8988T (cell line): ENCODE results near the gene EXOC6.
A peak's percentile ranks its signal among the peaks of the same experiment; 100 is the strongest.
"Not testable (repeated sequence)": the region's sequence is repeated elsewhere in the genome, so short reads cannot be mapped to it uniquely, and the experiment has no call there.

ENCODE experiments used
- DNase-seq: peaks from one replicate; pipeline ENCODE4 v3.0.0; 2011

The EXOC6 gene

DNA sequence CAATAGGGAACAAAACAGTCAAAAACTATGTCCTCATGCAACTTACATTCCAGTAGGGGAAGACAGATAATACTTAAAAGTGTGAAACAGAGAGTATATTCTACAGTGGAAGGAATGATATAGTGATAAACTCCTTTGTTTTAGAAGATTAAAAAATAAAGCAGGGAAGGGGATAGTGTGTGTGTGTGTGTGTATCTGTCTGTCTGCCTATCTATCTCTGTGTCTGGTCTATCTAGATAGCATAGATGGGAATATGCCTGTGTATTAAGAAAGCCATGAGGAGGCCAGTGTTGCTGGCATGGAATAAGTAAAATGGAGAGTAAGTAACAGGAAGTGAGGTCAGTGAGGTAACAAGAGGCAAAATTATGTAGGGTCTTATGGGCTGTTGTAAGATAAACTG, 42.2 kb downstream of the EXOC6 start:
- no peak for DNase-seq

DNA sequence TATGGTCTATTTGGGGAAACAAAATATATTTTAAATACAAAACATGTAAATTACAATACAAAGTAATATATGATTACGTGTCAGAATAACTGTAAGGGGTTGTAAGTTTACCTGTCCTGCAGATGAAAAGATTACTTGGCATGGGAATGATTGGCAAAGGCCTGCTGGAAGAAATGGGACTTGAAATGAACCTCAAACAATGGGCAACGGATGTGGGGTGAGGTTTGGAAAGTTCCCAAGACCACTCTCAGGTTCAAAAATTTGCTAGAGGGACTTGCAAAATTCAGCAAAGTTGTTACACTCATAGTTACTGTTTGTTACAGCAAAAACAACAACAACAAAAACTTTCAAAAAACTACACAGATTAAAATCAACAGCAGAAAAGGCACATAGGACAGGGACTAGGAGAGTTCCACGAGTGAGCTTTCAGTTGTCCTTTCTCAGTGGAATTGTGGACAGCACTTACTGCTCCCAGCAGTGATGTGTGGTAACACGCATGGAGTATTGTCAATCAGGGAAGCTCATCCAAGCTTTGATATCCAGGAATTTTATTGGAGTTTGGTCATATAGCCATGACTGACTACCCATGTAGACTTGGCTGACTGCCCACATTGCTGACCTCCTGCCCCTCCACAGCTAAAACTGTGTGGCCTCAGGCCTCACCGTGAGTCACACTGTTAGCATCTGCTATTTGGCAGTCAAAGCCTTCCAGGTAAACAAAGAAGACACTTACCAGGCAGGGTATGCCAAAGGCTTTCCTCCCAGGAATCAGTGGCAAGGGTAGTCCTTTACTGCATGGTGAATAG, 43.8 kb downstream of the EXOC6 start:
- peak; percentile 14 for DNase-seq

DNA sequence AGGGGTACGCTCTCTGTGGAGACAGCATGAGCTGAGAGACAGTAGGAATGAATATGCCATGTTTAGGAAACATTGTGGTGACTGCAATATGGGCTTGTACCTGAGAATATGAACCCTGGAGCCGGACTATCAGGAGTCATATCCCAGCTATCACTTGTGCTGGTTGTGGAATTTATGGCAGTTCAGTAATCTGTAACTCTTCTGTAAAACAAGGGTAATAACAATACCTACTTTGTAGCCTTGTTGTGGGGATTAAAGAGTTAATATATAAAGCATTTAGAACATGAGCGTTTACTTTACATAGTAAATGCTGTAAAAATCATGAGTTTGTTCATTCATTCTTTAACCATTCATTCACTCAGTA, 44.4 kb downstream of the EXOC6 start:
- no peak for DNase-seq

DNA sequence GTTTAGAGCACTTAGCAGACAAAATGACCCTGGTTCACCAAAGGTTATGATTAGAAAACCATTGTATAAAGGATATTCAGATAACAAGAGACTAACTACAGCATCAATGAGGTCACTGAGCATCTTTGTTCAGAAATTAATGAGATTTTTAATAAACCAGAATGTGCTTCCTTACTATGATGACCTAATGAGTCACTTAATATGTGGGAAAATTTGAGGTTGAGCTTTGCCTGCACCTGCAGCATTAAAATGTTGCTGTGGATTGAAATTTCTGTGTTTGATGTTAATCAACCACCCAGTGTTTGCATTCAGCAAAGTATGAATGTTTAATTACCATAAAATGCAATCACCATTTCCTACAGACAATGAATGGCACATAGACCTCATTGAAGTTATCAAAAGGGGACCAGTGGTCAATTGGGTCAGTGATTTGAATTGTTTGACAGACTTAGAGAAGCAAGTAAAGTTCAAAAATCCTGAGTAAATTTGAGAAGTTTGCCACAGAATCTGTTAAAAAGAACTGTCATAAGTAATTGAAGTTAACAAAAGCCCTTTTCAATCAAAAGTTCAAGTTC, 45.8 kb downstream of the EXOC6 start:
- no peak for DNase-seq

DNA sequence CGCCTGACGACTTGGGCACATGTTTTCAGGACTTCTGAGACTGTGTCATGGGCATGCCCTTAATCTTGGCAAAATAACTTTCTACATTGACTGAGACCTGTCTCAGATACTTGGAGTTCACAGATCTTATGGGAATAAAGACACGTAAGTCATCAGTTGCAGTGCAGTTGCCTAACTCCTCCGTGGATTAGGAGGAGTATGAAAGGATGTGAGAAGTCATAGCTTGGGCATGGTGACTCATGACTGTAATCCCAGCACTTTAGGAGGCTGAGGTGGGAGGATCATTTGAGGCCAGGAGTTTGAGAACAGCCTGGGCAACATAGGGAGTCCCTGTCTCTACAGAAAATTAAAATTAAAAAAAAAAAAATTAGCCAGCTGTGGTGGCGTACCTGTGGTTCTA, 49.6 kb downstream of the EXOC6 start:
- no peak for DNase-seq

DNA sequence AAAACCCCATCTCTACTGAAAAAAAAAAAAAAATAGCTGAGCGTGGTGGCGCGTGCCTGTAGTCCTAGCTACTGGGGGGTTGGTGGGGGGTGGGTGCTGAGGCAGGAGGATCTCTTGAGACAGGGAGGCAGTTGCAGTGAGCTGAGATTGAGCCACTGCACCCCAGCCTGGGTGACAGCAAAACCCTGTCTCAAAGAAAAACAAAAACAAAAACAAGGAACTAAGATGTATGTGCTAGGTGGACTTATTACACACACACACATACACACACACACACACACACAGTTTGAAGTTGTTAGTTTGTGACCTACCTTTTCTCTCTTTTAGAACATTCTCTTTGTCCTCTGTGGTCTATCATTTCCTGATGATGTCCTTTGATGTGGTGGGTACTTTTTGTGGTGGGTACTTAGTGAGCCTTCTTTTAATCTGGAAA, 53.5 kb downstream of the EXOC6 start:
- no peak for DNase-seq

DNA sequence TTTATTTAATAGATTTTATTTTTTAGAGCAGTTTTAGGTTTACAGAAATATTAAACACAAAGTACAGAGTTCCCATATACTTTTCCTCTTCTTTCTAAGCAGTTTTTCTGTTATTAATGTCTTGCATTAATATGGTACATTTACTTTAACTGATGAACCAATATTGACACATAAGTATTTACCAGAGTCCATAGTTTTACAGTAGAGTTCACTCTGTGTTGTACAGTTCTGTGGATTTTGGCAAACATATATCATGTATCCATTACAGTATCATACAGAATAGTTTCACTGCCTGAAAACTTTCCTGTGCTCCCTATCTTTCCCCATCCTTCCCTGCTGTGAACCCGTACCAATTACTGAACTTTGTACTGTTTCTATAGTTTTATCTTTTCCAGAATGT, 55.3 kb downstream of the EXOC6 start:
- no peak for DNase-seq

DNA sequence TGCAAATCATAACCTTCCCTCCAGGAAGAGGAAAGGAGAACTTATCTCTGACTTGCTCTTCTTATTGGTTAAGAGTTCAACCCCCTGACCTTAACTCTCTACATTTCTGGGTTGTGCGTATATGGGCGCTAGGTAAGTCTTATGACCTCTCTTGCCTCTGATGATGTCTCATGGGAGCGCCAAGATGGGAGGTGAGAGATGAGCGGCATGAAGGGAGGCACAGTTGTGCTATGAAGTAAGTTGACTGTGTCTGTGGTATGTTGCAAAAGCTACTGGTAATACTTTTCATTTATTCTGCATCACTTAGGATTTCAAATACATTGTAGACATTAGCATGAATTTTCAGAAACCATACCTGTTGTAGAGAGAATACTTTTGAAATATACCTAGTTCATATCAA, 59.0 kb downstream of the EXOC6 start:
- DNase-seq, result no peak

DNA sequence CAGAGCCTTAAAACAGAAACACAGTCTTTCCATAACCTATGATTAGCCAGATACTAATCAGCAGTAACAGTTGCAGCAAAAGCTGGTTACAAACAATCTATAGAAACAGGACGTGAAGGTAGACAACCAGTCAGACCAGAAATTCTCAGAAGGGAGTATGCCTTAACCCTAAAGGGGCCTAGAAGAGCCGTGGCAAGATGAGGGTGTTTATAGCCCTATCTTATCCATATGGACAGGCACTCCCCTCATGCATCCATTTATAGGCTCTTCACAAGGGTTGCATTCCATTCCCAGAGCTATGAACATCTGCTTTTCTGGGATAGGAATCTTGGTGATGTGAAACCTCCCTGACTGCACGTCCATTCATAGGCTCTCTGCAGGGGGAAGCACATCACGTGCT, 64.3 kb downstream of the EXOC6 start:
- not testable (repeated sequence) for DNase-seq

DNA sequence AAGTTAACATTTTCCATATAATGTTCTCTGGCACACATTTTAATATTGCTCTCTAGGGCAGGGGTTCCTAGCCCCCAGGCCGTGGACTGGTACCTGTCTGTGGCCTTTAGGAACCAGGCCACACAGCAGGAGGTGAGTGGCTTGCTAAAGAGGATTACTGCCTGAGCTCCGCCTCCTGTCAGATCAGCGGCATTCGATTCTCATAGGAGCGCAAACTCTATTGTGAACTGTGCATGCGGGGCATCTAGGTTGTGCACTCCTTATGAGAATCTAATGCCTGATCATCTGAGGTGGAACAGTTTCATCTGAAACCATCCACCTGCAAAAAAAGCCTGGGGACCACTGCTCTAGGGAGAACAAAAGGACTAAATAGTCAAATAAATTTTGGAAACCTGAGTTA, 65.7 kb downstream of the EXOC6 start:
- no peak for DNase-seq

DNA sequence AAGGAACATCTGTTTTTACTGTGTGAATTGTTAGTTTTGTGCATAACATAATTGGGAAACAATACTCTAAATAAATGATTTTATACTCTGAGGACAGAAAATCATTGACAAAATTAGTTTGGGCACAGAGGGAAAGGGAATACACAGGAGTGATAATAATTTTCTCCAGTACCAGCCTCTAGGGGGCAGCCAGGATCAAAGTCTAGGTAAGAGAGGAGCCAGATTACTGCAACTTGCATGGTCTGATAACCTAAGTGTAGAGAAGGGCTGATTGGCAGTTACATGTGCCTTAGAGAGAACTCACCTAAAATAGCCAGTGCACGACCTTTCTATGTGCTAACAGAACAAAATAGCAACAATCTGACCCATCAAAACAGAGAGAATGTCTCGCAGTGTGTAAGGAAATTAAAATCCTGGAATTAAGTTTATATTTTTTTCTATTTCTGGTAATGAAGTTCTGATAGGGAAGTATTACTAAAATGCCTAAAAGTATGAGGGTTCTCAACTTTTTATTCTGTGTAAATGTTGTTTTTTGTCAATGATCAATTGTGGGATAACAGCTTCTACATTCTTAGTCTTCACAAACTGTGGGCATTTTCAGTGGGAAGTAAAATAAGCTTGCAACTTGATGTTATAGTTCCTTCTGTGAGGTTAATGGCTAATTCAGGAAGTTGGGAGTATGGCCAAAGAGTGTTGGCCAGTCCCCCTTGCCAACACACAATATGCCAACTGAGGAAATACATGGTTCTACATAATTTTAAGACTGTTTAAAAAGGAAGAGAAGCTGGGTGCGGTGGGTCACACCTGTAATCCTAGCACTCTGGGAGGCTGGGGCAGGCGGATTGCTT, 66.4 kb downstream of the EXOC6 start:
- DNase-seq, result no peak

DNA sequence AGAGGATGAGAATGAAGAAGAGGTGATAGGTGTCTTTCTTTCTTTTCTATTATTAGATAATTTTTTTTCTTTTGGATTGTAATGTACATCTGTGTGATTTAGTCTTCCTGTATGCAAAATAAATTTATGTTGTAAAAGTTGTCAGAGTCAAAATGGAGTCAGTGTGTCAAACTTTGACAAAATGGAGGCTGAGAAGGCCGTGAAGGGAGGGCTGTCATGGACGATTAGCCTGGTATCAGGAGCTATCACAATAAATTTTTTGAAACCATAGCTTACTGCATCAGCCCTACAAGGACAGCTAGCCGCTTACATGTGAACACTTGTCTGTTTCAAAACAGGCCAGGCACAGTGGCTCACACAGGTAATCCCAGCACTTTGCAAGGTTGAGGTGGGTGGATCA, 67.6 kb downstream of the EXOC6 start:
- no peak for DNase-seq

DNA sequence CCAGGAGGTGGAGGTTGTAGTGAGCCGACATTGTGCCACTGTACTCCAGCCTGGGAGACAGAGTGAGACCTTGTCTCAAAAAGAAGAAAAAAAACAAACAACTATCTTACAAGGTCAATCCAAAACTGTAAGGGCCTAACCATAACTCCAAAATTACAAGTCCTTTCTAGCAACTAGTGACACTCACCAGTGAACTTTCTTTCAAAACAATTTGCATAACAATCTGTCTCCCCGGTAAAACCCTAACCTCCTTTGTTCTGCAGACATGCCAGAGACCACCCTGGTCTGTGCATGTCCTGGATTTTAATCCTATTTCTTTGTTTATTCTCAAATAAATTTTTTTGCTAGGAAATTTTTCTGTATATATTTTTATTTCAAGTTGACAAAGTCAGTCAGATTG, 68.1 kb downstream of the EXOC6 start:
- DNase-seq, result no peak

DNA sequence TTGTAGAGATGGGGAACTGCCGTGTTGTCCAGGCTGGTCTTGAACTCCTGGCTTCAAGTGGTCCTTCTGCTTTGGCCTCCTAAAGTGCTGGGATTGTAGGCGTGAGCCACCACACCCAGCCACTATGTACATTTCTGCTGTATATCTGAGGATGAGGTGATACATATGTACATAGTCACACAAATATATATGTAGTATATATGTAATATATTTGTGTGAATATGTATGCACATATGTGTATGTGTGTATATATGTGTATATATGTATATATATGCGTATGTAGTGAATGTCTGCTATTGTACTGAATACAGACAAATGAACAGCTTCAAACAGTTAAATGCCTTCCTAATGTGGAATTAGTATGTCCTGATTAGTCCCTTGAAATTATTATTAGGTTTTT, 70.3 kb downstream of the EXOC6 start:
- no peak for DNase-seq

DNA sequence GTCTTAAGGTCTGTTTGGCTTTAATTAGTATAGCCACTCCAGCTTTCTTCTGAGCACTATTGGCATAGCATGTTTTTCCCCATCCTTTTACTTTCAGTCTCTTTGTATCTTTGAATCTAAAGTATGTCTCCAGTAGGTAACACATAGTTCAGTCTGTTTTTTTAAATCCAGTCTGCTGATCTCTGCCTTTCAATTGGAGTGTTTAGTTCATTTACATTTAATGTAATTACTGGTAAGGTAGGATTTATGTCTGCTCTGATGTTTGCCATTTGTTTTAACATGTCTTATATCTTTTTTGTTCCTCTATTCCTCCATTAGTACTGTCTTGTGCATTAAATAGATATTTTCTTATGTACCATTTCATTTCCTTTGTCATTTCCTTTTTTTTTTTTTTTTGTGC, 72.5 kb downstream of the EXOC6 start:
- DNase-seq, result no peak

DNA sequence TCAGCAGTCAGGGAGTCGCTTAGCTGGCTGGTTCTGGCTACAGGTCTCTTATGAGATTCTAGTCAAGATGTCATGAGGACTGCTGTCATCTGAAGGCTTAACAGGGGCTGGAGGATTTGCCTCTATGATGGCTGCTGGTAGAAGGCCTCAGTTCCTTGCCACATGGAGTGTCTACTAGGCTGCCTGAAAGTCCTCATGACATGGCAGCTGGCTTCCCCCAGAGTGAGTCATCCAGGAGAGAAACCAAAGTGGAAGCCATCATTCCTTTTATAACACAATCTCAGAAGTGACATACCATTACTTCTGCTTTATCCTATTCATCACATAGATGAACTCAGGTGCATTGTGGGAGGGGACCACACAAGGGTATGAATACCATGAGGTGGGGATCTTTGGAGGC, 75.1 kb downstream of the EXOC6 start:
- DNase-seq, result no peak

DNA sequence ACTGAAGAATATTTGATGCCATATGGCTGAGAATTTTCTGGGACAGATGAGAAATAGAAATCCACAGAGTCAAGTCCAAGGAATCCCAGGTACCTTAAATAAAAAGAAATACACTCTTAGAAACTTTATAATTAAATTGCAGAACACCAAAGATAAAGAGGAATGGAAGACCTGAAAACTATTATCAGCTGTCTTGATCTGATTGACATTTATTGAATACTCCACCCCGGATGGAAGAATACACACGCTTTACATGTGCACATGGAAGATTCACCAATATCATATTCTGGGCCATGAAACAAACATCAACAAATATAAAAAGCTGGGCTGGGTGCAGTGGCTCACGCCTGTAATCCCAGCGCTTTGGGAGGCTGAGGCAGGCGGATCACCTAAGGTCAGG, 81.6 kb downstream of the EXOC6 start:
- DNase-seq, result no peak

DNA sequence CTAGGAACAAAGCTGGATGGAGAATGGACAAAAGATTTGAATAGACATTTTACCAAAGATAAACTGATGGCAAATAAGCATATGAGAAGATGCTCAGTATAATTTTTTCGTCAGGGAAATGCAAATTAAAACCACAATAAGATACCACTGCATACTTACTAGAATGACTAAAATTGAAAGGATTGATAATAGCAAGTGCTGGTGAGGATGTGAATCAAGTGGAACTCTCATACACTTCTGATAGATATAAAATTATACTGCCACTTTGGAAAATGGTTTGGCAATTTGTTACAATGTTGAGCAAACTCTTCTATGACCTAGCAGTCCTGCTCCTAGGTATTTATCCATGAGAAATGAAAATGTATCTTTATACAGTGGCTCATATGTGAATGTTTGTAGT, 83.3 kb downstream of the EXOC6 start:
- no peak for DNase-seq

DNA sequence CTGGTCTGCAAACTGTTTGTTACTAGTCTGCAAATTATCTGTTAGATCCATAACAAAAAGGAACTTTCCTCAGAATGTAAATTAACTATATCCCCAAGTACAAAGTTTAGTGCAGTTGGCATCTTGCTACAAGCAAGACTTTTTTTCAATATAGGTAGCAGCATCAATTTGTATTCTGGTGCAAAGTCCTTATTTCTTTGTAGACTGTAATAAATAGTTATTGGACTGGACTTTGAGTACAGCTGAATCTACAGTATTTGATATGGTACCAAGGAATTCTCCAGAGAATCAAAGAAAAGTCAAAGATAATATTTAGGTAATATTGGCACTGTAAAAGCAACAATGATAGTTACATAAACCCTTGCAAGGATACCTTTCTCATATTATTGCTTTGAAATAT, 89.6 kb downstream of the EXOC6 start:
- no peak for DNase-seq

DNA sequence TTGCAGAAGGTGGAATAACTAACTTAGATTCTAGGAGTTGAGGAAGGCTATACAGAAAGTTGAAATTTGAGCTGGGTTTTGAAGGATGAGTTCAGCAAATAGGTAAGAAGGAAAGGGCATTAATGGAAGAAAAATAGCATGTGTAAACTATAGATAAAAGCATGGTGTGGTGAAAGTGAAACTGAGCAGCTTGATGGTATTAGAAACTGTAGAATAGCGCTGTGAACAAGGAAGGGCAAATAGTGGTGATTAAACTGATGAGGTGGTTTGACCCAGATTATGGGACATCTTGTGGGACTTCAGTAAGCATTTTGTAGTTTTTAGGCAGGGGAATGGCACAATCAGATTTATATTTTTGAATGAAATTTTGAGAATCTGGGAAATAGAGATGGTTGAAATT, 90.5 kb downstream of the EXOC6 start:
- DNase-seq, result no peak

DNA sequence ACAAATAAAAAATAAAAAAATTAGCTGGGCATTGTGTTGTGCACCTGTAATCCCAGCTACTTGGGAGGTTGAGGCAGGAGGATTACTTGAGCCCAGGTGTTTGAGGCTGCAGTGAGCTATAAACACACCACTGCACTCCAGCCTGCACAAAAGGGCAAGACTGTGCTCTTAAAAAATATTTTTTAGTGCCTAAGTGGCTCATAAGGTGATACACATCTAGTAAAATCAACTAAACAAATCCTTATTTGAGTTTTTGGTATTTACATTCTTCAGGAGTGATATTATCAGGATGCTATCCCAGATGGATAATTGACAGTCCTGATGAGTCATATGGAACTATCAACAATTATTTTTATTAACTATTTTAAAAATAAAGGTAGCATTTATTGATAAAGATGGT, 93.9 kb downstream of the EXOC6 start:
- DNase-seq, result no peak

DNA sequence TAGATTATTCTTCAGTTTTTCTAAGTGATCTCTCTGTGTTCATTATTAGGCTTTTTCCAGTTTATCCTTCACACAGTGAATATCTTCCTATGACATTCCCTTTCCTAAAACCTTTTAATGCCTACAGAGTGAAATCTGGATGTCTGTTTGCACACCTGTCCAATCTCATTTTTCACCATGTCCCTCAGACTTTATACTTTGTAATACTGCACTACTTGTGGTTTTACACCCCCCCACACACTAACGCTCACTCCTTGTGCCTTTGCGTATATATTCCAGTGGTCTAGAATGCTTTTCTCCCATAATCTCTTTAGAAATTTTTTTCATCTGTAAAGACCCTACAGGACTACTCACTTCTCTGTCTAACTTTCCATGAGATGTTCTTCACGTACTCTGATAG, 98.2 kb downstream of the EXOC6 start:
- DNase-seq, result no peak

DNA sequence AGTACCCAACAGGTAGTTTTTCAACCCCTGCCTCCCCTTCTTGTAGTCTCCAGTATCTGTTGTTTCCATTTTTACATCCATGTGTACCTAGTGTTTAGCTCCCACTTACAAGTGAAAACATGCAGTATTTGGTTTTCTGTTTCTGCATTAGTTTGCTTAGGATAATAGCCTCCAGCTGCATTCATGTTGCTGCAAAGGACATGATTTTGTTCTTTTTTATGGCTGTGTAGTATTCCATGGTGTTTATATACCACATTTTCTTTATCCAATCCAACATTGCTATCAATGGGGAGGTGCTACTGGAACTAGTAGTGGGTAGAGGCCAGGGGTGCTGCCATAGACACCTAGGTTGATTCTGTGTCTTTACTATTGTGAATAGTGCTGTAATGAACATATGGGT, 104.3 kb downstream of the EXOC6 start:
- DNase-seq, result not testable (repeated sequence)
